Inflammatory macrophage (primary cell): ENCODE measurements around the gene PSENEN.

ENCODE experiments used
- DNase-seq, 2 donors: peaks; one replicate each; pipeline ENCODE4 v3.0.0-alpha.2; 2020 to 2022

The PSENEN gene

DNA sequence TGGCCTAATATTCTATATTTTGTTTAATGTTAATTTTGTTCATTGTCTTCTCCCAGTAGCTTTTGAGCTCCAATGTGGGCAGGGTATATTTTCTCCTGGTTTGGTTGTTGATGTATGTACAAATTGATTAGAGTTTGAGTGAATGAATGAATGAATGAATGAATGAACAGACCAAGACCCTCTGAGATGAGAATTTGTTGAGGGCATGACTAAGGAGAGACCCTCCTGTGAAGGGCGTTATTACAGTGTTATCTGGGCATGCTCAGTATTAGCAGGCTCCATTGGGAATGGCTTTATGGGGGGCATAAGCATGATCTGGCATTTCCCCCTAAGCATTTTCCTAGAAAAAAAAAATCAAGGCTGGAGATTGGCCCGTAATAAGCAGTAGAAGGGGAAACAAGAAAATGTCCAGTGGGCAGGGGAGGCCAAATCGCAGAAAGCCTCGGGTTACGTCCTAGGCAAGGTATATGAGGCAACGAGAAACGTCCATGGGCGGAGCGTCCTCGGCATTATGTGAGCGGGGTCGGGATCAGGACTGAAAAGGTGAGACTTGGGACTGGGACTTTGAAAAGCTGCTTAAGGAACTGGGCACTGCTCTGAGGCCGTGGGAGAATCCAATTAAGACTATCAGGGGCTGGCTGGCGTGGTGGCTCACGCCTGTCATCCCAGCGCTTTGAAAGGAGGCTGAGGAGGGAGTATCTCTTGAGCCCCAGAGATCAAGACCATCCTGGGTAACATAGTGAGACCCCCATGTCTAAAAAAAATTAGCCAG, 29.0 kb downstream of the PSENEN start:
- no peak for DNase-seq

DNA sequence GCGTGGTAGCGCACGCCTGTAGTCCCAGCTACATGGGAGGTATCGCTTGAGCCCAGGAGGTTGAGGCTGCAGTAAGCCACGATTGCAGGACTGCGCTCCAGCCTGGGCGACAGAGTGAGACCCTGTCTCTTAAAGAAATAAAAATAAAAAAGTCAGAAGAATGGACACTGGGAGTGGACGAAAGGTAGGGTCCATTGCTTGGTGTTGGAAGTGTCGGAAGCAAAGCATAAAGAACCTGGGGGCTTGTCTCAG, 29.5 kb downstream of the PSENEN start:
- DNase-seq, result no peak

GRCh38 chr19:35775298-35776101, 30.0 kb downstream of the PSENEN start, which contains the start of gene ARHGAP33:
Gene ARHGAP33, plus strand, starts transcription at chr19:35775564. Its CDS starts 95 bp downstream, at chr19:35775659.
- peak; percentile 99 for DNase-seq

GRCh38 chr19:35776102-35776788, 30.8 kb downstream of the PSENEN start:
- no peak for DNase-seq

- no peak for DNase-seq
These were observed 31.8 kb downstream of the PSENEN start for GRCh38 chr19:35777086-35777841.

DNA sequence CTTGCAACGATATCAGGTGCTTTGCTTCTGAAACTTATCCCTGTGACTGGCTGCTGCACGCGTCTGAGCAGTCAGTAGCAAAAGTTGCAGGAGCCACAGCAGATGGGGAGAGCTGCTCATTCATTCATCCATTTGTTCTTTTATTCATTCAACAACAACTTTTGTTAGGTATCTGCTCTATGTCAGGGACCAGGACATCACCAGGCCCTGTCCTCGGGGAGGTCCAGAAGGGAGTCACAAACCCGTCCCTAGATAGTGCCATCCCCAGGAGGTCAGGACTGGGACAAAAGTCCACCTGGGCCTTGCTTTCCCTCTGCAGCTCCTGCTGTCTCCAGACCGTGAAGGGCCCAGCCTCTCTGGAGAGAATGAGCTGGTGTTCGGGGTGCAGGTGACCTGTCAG, 32.5 kb downstream of the PSENEN start:
- no peak for DNase-seq

GRCh38 chr19:35779033-35779432, 33.6 kb downstream of the PSENEN start:
- no peak for DNase-seq

- no peak for DNase-seq
These were observed 34.6 kb downstream of the PSENEN start for GRCh38 chr19:35780058-35780457.

DNA sequence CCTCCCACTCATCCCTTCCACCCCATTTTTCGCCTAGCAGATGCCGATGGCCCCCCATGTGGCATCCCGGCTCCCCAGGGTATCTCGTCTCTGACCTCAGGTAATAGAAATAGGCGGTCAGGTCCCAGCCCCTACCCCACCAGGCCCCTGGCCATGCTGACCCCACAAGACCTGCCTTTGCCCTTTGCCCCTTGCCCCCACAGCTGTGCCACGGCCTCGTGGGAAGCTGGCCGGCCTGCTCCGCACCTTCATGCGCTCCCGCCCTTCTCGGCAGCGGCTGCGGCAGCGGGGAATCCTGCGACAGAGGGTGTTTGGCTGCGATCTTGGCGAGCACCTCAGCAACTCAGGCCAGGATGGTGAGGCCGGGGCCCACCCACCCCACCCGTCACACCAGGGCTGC, 35.3 kb downstream of the PSENEN start:
- DNase-seq, result no peak

- DNase-seq, result no peak
These were observed 36.2 kb downstream of the PSENEN start for GRCh38 chr19:35781650-35782049.

- DNase-seq, result no peak
These were observed 37.1 kb downstream of the PSENEN start for GRCh38 chr19:35782589-35782988.

DNA sequence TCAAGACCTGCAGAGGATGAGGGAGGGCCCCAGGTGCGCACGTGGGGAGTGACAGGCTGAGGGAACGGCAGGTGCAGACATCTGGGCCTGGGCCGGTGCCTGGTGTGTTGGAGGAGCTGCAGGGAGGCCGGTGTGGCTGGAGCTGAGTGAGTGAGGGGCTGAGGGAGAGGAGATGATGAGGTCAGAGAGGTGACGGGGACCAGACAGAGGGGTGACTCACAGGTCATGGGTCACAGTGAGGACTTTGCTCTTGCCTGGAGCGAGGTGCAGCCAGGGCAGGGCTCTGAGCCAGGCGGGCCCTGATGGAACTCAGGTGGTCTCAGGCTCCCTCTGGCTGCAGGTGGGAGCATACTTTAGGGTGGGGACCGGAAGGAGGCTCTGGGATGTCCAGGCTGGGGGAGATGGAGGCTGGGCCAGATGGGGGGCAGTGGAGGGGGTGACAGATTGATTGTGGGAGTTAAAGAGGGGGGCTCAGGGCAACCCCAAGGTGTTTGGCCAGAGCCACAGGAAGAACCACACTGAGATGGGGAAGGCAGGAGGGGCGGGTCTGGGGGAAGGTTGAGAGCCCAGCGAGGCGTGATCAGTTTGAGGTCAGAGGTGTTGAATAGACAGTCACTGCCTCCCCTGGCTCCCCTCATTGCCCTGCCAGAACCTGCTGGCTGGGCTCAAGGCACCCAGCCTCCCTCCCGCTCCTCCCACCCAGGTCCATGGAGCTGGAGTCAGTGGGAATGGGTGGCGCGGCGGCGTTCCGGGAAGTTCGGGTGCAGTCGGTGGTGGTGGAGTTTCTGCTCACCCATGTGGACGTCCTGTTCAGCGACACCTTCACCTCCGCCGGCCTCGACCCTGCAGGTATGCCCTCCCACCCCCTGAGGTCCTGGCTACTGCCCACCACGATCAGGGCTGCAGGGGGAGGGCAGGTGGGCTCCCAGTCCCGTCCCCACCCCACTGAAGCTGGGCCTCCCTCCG, 38.3 kb downstream of the PSENEN start:
- DNase-seq, result no peak

GRCh38 chr19:35784503-35785338, 39.3 kb downstream of the PSENEN start:
- DNase-seq, result no peak

DNA sequence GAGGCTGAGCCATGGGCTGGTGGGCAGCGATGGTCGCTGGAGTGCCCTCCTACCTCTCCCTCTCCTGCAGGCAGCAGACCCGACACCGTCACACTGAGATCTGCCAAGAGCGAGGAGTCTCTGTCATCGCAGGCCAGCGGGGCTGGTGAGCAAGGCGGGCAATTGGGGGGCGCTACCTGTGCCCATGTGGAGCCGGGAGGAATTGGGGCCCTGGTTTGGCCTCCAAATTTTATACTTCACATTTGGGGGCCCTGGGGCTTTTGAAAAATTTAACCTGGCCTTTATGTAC, 39.8 kb downstream of the PSENEN start:
- no peak for DNase-seq

DNA sequence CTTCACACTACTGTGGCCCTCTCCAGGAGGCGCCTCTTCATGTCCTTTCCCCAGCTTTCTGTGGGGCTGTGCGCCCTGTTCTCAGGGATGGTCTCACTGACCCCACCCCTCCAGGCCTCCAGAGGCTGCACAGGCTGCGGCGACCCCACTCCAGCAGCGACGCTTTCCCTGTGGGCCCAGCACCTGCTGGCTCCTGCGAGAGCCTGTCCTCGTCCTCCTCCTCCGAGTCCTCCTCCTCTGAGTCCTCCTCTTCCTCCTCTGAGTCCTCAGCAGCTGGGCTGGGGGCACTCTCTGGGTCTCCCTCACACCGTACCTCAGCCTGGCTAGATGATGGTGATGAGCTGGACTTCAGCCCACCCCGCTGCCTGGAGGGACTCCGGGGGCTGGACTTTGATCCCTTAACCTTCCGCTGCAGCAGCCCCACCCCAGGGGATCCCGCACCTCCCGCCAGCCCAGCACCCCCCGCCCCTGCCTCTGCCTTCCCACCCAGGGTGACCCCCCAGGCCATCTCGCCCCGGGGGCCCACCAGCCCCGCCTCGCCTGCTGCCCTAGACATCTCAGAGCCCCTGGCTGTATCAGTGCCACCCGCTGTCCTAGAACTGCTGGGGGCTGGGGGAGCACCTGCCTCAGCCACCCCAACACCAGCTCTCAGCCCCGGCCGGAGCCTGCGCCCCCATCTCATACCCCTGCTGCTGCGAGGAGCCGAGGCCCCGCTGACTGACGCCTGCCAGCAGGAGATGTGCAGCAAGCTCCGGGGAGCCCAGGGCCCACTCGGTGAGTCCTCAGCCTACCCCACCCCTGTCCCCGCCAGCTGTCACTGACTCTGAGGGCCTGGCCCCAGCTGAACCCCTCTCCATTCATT, 41.1 kb downstream of the PSENEN start:
- no peak for DNase-seq

DNA sequence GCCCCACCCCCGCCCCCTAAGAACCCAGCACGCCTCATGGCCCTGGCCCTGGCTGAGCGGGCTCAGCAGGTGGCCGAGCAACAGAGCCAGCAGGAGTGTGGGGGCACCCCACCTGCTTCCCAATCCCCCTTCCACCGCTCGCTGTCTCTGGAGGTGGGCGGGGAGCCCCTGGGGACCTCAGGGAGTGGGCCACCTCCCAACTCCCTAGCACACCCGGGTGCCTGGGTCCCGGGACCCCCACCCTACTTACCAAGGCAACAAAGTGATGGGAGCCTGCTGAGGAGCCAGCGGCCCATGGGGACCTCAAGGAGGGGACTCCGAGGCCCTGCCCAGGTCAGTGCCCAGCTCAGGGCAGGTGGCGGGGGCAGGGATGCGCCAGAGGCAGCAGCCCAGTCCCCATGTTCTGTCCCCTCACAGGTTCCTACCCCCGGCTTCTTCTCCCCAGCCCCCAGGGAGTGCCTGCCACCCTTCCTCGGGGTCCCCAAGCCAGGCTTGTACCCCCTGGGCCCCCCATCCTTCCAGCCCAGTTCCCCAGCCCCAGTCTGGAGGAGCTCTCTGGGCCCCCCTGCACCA, 41.9 kb downstream of the PSENEN start:
- no peak for DNase-seq

DNA sequence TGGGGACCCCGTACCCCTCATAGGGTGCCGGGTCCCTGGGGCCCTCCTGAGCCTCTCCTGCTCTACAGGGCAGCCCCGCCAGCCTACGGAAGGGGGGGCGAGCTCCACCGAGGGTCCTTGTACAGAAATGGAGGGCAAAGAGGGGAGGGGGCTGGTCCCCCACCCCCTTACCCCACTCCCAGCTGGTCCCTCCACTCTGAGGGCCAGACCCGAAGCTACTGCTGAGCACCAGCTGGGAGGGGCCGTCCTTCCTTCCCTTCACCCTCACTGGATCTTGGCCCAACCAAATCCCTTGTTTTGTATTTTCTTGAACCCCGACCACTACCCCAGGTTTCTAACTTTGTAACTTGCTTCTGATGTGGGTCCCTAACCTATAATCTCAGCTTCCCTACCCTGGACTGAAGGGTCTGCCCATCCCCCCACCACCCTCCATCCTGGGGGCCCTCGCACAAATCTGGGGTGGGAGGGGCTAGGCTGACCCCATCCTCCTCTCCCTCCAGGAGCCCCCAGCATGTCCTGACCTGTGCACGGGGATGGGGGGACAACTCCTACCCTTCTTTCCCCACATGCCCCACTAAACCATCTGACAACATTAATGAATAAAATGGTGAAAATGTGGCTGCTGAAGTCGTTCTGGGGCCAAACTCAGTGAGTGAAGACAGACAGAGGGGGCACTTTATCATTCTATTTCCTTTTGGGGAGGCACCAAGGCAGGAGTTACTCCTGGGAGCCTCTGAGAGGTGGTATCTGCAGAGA, 42.9 kb downstream of the PSENEN start:
- DNase-seq, result no peak

DNA sequence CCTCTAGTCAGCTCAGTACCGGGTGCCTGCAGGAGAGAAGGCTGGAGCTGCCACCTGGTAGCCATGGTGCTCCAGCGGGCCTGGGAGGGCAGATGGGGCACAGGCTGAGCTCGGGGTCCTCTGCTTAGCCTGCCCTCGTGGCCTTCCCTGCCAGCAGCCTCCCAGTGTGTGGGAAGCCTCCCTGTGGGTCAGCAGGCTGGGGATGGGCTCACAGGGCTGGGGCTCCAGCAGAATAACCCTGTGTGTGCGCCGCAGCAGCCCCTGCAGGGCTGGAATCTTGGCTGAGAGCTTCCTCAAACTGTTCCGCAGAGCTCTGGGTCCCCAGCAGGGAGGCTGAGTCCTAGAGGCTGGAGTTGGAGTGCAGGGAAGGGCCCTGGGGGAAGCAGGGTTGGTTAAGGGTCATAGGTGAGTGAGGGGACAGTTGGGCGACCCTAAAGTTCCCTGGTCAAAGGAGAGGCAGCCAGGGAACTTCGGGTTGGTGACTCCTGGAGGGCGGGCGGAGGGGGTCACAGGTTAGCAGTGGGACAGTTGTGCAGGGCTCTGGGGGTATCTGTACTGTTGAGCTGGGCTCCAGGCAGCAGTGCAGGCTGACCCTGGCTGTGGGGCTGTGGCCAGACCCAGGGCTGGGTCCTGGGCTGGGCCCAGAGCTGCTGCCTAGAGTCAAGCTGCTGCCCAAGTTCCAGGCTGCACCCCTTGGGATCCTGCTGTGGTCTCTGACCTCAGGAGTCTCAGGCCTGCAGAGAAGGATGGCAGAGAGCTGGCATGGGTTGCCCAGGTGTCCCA, 43.9 kb downstream of the PSENEN start:
- no peak for DNase-seq
